ENCODE data around the gene SYT8.

The SYT8 gene

GRCh38 chr11:1845095-1845429, 10.3 kb downstream of the SYT8 start:
- TF ChIP-seq CTCF (IDR thresholded peaks at IDR 0.05; ENCODE audit: low read length) (no peak), EZH2phosphoT487 (IDR thresholded peaks at IDR 0.05; ENCODE audit: low read length) (no peak), EZH2 (optimal IDR thresholded peaks at IDR 0.05; ENCODE audit: low read depth, low read length) (no peak)
- no peaks in the 10 kb centered on the region for H3K9me2 ChIP-seq (replicated peaks; ENCODE audit: insufficient read depth, low read length)
- no peaks in the 10 kb centered on the region for H3F3A ChIP-seq (ENCODE audit: insufficient read depth, low read length)
- H3K36me3 ChIP-seq (replicated peaks; ENCODE audit: insufficient read depth, low read length) = no peaks in the 10 kb centered on the region
- DNase-seq = no peak
- no peaks in the 10 kb centered on the region for H4K20me1 ChIP-seq (ENCODE audit: insufficient read depth, low read length)
- H3K9ac ChIP-seq (ENCODE audit: low read length) = no peak overlapping the region
- peaks cover 6% of the 10 kb centered on the region for H3K4me1 ChIP-seq (ENCODE audit: low read length)
- H3K9me3 ChIP-seq (replicated peaks; ENCODE audit: insufficient read depth, low read length) = no peaks in the 10 kb centered on the region
- H3K79me2 ChIP-seq (ENCODE audit: low read length) = no peaks in the 10 kb centered on the region
- peaks cover 42% of the 10 kb centered on the region for H3K27me3 ChIP-seq (replicated peaks; ENCODE audit: insufficient read depth, low read length)
- no peak overlapping the region for H3K27ac ChIP-seq (ENCODE audit: low read length)
- H3K4me2 ChIP-seq (ENCODE audit: low read depth, low read length) = no peak overlapping the region
- no peak overlapping the region for H3K4me3 ChIP-seq (ENCODE audit: low read length)
- no peak overlapping the region for H2AFZ ChIP-seq (ENCODE audit: low read length)

GRCh38 chr11:1845561-1846452, 11.0 kb downstream of the SYT8 start:
- TF ChIP-seq EZH2 (optimal IDR thresholded peaks at IDR 0.05; ENCODE audit: low read depth, low read length) (no peak), EZH2phosphoT487 (IDR thresholded peaks at IDR 0.05; ENCODE audit: low read length) (no peak), CTCF (IDR thresholded peaks at IDR 0.05; ENCODE audit: low read length) (no peak)
- H3K9ac ChIP-seq (ENCODE audit: low read length) = no peak overlapping the region
- no peak overlapping the region for H3K4me3 ChIP-seq (ENCODE audit: low read length)
- H3K36me3 ChIP-seq (replicated peaks; ENCODE audit: insufficient read depth, low read length) = no peaks in the 10 kb centered on the region
- no peaks in the 10 kb centered on the region for H4K20me1 ChIP-seq (ENCODE audit: insufficient read depth, low read length)
- no peaks in the 10 kb centered on the region for H3K9me2 ChIP-seq (replicated peaks; ENCODE audit: insufficient read depth, low read length)
- H3K27ac ChIP-seq (ENCODE audit: low read length) = no peak overlapping the region
- DNase-seq = no peak
- H3K79me2 ChIP-seq (ENCODE audit: low read length) = no peaks in the 10 kb centered on the region
- H3K4me2 ChIP-seq (ENCODE audit: low read depth, low read length) = no peak overlapping the region
- H3K4me1 ChIP-seq (ENCODE audit: low read length) = peaks cover 10% of the 10 kb centered on the region
- no peaks in the 10 kb centered on the region; the same call in 1 of the 2 replicates for H3F3A ChIP-seq (ENCODE audit: insufficient read depth, low read length)
- no peak overlapping the region for H2AFZ ChIP-seq (ENCODE audit: low read length)
- H3K27me3 ChIP-seq (replicated peaks; ENCODE audit: insufficient read depth, low read length) = peaks cover 42% of the 10 kb centered on the region
- H3K9me3 ChIP-seq (replicated peaks; ENCODE audit: insufficient read depth, low read length) = no peaks in the 10 kb centered on the region

- no peak for TF ChIP-seq EZH2 (optimal IDR thresholded peaks at IDR 0.05; ENCODE audit: low read depth, low read length)
- DNase-seq = no peak
- H3K4me1 ChIP-seq (ENCODE audit: low read length) = peaks cover 14% of the 10 kb centered on the region
- H4K20me1 ChIP-seq (ENCODE audit: insufficient read depth, low read length) = no peaks in the 10 kb centered on the region
- H3K9me2 ChIP-seq (replicated peaks; ENCODE audit: insufficient read depth, low read length) = no peaks in the 10 kb centered on the region
- H3F3A ChIP-seq (ENCODE audit: insufficient read depth, low read length) = peaks cover 2% of the 10 kb centered on the region; the same call in 1 of the 2 replicates
- peaks cover 42% of the 10 kb centered on the region for H3K27me3 ChIP-seq (replicated peaks; ENCODE audit: insufficient read depth, low read length)
- H3K4me2 ChIP-seq (ENCODE audit: low read depth, low read length) = no peak overlapping the region
- H3K9ac ChIP-seq (ENCODE audit: low read length) = no peak overlapping the region
- no peaks in the 10 kb centered on the region for H3K9me3 ChIP-seq (replicated peaks; ENCODE audit: insufficient read depth, low read length)
- no peaks in the 10 kb centered on the region for H3K36me3 ChIP-seq (replicated peaks; ENCODE audit: insufficient read depth, low read length)
- H3K27ac ChIP-seq (ENCODE audit: low read length) = no peak overlapping the region
- no peak overlapping the region for H3K4me3 ChIP-seq (ENCODE audit: low read length)
- H2AFZ ChIP-seq (ENCODE audit: low read length) = no peak overlapping the region
- H3K79me2 ChIP-seq (ENCODE audit: low read length) = no peaks in the 10 kb centered on the region
These were observed 11.7 kb downstream of the SYT8 start for GRCh38 chr11:1846453-1846932.

Data from MM.1S (cell line).